Adrenal gland (tissue), 5 donors: ENCODE measurements around the gene RMDN3.

Source experiments
- CTCF ChIP-seq, 6 experiments: fragments of 450-650 bp in 4 of 6; fragments of 200-600 bp in 2 of 6; sonication (generic) in 1 of 6; IDR thresholded peaks; 1 replicate in 5 of 6; 2 replicates in 1 of 6; pipeline versions ENCODE4 v1.5.1 to v1.8.0; 2016 to 2021; ENCODE audit warnings: antibody characterized with exemption in 6 of 6, mild to moderate bottlenecking in 2 of 6, moderate library complexity in 1 of 6
- POLR2A ChIP-seq, 2 donors: fragments of 450-650 bp; IDR thresholded peaks; one replicate each; pipeline ENCODE4 v1.6.1; 2017; ENCODE audit warnings: antibody characterized with exemption in 2 of 2, mild to moderate bottlenecking in 2 of 2, moderate library complexity in 1 of 2
- donor health status: DM: no; HTN: no; CAD: no.

DNA sequence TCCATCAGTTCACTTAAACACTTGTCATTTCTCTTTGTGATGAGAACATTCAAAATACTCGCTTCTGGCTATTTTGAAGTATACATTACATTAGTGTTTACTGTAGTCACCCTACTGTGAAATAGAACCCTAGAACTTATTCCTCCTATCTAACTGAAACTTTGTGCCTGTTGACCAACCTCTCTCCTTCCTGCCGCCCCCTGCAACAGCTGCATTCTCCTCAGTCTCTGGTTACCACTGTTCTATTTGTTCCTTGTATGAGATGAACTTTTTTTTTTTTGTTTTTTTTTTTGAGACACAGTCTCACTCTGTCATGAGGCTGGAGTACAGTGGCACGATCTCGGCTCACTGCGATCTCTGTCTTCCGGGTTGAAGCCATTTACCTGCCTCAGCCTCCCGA, 57.1 kb downstream of the RMDN3 start:
- no peak for TF ChIP-seq POLR2A (IDR thresholded peaks at IDR 0.05)
- TF ChIP-seq CTCF (IDR thresholded peaks at IDR 0.05) = no peak
